WI38 (cell line): Measurements from ENCODE around the gene FAM47A.

Experiments
- H3K4me3 ChIP-seq: 2 replicates; pipeline ENCODE4 v1.5.1; 2011; ENCODE audit warnings: low read depth, mild to moderate bottlenecking, control low read depth, low read length
- TF ChIP-seq, protein P1 (sequence below): IDR thresholded peaks from 2 replicates; pipeline ENCODE4 v1.5.1; 2012; ENCODE audit warnings: low read depth, mild to moderate bottlenecking, control low read depth, low read length

FAM47A gene

DNA sequence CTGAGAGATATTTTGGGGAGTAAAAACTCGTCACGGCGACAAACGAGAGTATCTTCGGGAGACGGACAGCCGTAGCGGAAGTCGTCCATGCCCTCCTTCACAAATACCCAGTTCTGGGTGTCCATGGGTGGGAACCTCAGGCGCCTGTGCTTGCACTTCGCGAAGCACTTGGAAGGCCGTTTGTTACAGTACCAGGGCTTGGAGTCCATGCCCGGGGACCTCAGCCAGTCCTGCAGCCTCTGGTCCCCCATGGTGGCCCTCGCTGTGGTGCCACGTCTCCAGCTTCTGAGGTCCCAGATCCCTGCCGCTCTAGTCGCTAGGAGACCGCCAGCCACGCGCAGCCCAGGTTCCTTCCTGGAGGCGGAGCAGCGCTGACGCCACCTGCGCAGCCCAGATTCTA, at the start of gene FAM47A:
Gene FAM47A (minus strand): TSS at position 287 of the 400 bp plus-strand sequence. CDS start 36 bp downstream, at position 251.
- TF ChIP-seq, protein P1, sequence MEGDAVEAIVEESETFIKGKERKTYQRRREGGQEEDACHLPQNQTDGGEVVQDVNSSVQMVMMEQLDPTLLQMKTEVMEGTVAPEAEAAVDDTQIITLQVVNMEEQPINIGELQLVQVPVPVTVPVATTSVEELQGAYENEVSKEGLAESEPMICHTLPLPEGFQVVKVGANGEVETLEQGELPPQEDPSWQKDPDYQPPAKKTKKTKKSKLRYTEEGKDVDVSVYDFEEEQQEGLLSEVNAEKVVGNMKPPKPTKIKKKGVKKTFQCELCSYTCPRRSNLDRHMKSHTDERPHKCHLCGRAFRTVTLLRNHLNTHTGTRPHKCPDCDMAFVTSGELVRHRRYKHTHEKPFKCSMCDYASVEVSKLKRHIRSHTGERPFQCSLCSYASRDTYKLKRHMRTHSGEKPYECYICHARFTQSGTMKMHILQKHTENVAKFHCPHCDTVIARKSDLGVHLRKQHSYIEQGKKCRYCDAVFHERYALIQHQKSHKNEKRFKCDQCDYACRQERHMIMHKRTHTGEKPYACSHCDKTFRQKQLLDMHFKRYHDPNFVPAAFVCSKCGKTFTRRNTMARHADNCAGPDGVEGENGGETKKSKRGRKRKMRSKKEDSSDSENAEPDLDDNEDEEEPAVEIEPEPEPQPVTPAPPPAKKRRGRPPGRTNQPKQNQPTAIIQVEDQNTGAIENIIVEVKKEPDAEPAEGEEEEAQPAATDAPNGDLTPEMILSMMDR: no peak
- no peak within 1 kb of the TSS for H3K4me3 ChIP-seq

GRCh38 chrX:34147345-34147744, 15.2 kb upstream of the FAM47A start:
- TF ChIP-seq, protein P1: no peak
- no peak overlapping the region for H3K4me3 ChIP-seq

- H3K4me3 ChIP-seq: no peak overlapping the region
- TF ChIP-seq, protein P1: no peak
These were observed 14.8 kb upstream of the FAM47A start for GRCh38 chrX:34146906-34147305.

- TF ChIP-seq, protein P1: no peak
- H3K4me3 ChIP-seq: no peak overlapping the region
These were observed 12.1 kb upstream of the FAM47A start for GRCh38 chrX:34144246-34144645.

DNA sequence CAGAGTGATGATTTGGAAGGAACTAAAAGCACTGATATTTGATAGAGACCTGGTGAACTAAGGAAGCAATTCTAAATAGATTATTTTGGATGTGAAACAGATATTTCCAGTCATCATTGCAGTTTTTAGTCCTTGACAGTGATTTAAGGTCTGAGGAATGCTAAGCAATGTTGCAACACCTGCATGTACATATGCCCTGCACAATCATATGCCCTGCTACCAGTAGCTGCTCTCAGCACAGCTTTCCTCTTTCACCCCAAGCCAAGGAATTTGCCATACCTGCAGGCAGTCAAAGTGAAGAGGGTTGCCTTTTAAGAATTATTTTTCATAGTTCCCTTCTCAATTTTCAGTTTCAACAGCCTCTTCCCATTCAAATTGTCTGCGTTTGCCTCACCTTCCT, 8.7 kb upstream of the FAM47A start:
- H3K4me3 ChIP-seq: no peak overlapping the region
- TF ChIP-seq, protein P1: no peak

GRCh38 chrX:34130980-34131744, 952 bp downstream of the FAM47A start:
- no peak overlapping the region for H3K4me3 ChIP-seq
- TF ChIP-seq, protein P1: no peak

GRCh38 chrX:34130501-34130900, 1.6 kb downstream of the FAM47A start:
- TF ChIP-seq, protein P1: no peak
- no peak overlapping the region for H3K4me3 ChIP-seq
